Measurements from ENCODE around the gene NSMCE3.

- TF ChIP-seq TAF1 (IDR thresholded peaks at IDR 0.05; ENCODE audit: borderline replicate concordance, insufficient read depth, low read length) = no peak
- no peak for TF ChIP-seq REST (IDR thresholded peaks at IDR 0.05; ENCODE audit: insufficient read depth in 1 of 2, low read depth in 2 of 2, low read length in 2 of 2)
- TF ChIP-seq SIN3A (IDR thresholded peaks at IDR 0.05; ENCODE audit: borderline replicate concordance, insufficient read depth, low read length) = no peak
- no peak for TF ChIP-seq POLR2AphosphoS5 (IDR thresholded peaks at IDR 0.05; ENCODE audit: low read depth, low read length)
These were observed 46.8 kb upstream of the NSMCE3 start for GRCh38 chr15:29316422-29316821.
